Measurements from ENCODE around the gene EEF2K. TPM values are rescaled to one million over a fixed set of nuclear protein-coding genes. Genes with fewer than 3 reads are reported as not detected.

EEF2K gene
- total and polyA plus RNA-seq, 9 donors, result 27.8 to 54.7 (median 38.9) TPM

- no peaks in the 10 kb centered on the region for H3K27me3 ChIP-seq (ENCODE audit: control insufficient read depth, insufficient read depth, low read length)
- peaks cover 76% of the 10 kb centered on the region for H3K36me3 ChIP-seq (ENCODE audit: control insufficient read depth, insufficient read depth, low read length)
- no peak for DNase-seq
- no peak overlapping the region for H3K27ac ChIP-seq (ENCODE audit: low read length)
- H3K4me3 ChIP-seq (ENCODE audit: low read length), result no peak overlapping the region
- no peaks in the 10 kb centered on the region for H3K9me3 ChIP-seq (replicated peaks; ENCODE audit: control insufficient read depth, low read depth, low read length)
- 92% methylated on average over 11 of the region's 11 CpGs for WGBS (ENCODE audit: insufficient coverage)
- no peaks in the 10 kb centered on the region for H3K4me1 ChIP-seq (ENCODE audit: control insufficient read depth, insufficient read depth, low read length)
These were observed 116.0 kb downstream of the EEF2K start for GRCh38 chr16:22322021-22322471.

GRCh38 chr16:22322741-22323140 is 116.7 kb downstream of the EEF2K start:
- H3K9me3 ChIP-seq (replicated peaks; ENCODE audit: control insufficient read depth, low read depth, low read length), result no peaks in the 10 kb centered on the region
- H3K4me1 ChIP-seq (ENCODE audit: control insufficient read depth, insufficient read depth, low read length), result no peaks in the 10 kb centered on the region
- no peak for DNase-seq
- 96% methylated on average over 13 of the region's 17 CpGs for WGBS (ENCODE audit: insufficient coverage)
- no peak overlapping the region for H3K27ac ChIP-seq (ENCODE audit: low read length)
- peaks cover 76% of the 10 kb centered on the region for H3K36me3 ChIP-seq (ENCODE audit: control insufficient read depth, insufficient read depth, low read length)
- no peak overlapping the region for H3K4me3 ChIP-seq (ENCODE audit: low read length)
- H3K27me3 ChIP-seq (ENCODE audit: control insufficient read depth, insufficient read depth, low read length), result no peaks in the 10 kb centered on the region

GRCh38 chr16:22323173-22323958 is 117.3 kb downstream of the EEF2K start:
- H3K4me1 ChIP-seq (ENCODE audit: control insufficient read depth, insufficient read depth, low read length), result no peaks in the 10 kb centered on the region
- H3K9me3 ChIP-seq (replicated peaks; ENCODE audit: control insufficient read depth, low read depth, low read length), result no peaks in the 10 kb centered on the region
- DNase-seq, result no peak
- WGBS (ENCODE audit: insufficient coverage), result 91% methylated on average over 5 of the region's 12 CpGs
- no peak overlapping the region for H3K27ac ChIP-seq (ENCODE audit: low read length)
- H3K36me3 ChIP-seq (ENCODE audit: control insufficient read depth, insufficient read depth, low read length), result peaks cover 78% of the 10 kb centered on the region
- no peaks in the 10 kb centered on the region for H3K27me3 ChIP-seq (ENCODE audit: control insufficient read depth, insufficient read depth, low read length)
- no peak overlapping the region for H3K4me3 ChIP-seq (ENCODE audit: low read length)

GRCh38 chr16:22323959-22324786 is 118.1 kb downstream of the EEF2K start:
- no peaks in the 10 kb centered on the region for H3K4me1 ChIP-seq (ENCODE audit: control insufficient read depth, insufficient read depth, low read length)
- H3K9me3 ChIP-seq (replicated peaks; ENCODE audit: control insufficient read depth, low read depth, low read length), result no peaks in the 10 kb centered on the region
- H3K27ac ChIP-seq (ENCODE audit: low read length), result no peak overlapping the region
- no peaks in the 10 kb centered on the region for H3K27me3 ChIP-seq (ENCODE audit: control insufficient read depth, insufficient read depth, low read length)
- peaks cover 78% of the 10 kb centered on the region for H3K36me3 ChIP-seq (ENCODE audit: control insufficient read depth, insufficient read depth, low read length)
- 83% methylated on average over 20 of the region's 24 CpGs for WGBS (ENCODE audit: insufficient coverage)
- DNase-seq, result no peak
- no peak overlapping the region for H3K4me3 ChIP-seq (ENCODE audit: low read length)

- H3K27me3 ChIP-seq (ENCODE audit: control insufficient read depth, insufficient read depth, low read length), result no peaks in the 10 kb centered on the region
- no peak for DNase-seq
- H3K4me3 ChIP-seq (ENCODE audit: low read length), result no peak overlapping the region
- no peaks in the 10 kb centered on the region for H3K9me3 ChIP-seq (replicated peaks; ENCODE audit: control insufficient read depth, low read depth, low read length)
- H3K4me1 ChIP-seq (ENCODE audit: control insufficient read depth, insufficient read depth, low read length), result no peaks in the 10 kb centered on the region
- WGBS (ENCODE audit: insufficient coverage), result 80% methylated on average over 13 of the region's 19 CpGs
- no peak overlapping the region for H3K27ac ChIP-seq (ENCODE audit: low read length)
- H3K36me3 ChIP-seq (ENCODE audit: control insufficient read depth, insufficient read depth, low read length), result peaks cover 81% of the 10 kb centered on the region
These were observed 118.9 kb downstream of the EEF2K start for GRCh38 chr16:22324787-22325597.

- DNase-seq, result no peak
- no peak overlapping the region for H3K4me3 ChIP-seq (ENCODE audit: low read length)
- H3K9me3 ChIP-seq (replicated peaks; ENCODE audit: control insufficient read depth, low read depth, low read length), result no peaks in the 10 kb centered on the region
- no peaks in the 10 kb centered on the region for H3K27me3 ChIP-seq (ENCODE audit: control insufficient read depth, insufficient read depth, low read length)
- no peak overlapping the region for H3K27ac ChIP-seq (ENCODE audit: low read length)
- H3K36me3 ChIP-seq (ENCODE audit: control insufficient read depth, insufficient read depth, low read length), result peaks cover 79% of the 10 kb centered on the region
- no peaks in the 10 kb centered on the region for H3K4me1 ChIP-seq (ENCODE audit: control insufficient read depth, insufficient read depth, low read length)
- 93% methylated on average over 39 of the region's 46 CpGs for WGBS (ENCODE audit: insufficient coverage)
These were observed 119.7 kb downstream of the EEF2K start for GRCh38 chr16:22325598-22326368.

GRCh38 chr16:22326369-22326652 is 120.2 kb downstream of the EEF2K start:
- Histone ChIP-seq H3K4me3 (ENCODE audit: low read length) (no peak overlapping the region), H3K36me3 (ENCODE audit: control insufficient read depth, insufficient read depth, low read length) (peaks cover 77% of the 10 kb centered on the region), H3K27ac (ENCODE audit: low read length) (no peak overlapping the region), H3K4me1 (ENCODE audit: control insufficient read depth, insufficient read depth, low read length) (no peaks in the 10 kb centered on the region), H3K9me3 (replicated peaks; ENCODE audit: control insufficient read depth, low read depth, low read length) (no peaks in the 10 kb centered on the region), H3K27me3 (ENCODE audit: control insufficient read depth, insufficient read depth, low read length) (no peaks in the 10 kb centered on the region)
- no peak for DNase-seq
- WGBS (ENCODE audit: insufficient coverage), result no CpG with 5 or more reads among the region's 4 CpGs

- Histone ChIP-seq H3K27ac (ENCODE audit: low read length) (no peak overlapping the region), H3K9me3 (replicated peaks; ENCODE audit: control insufficient read depth, low read depth, low read length) (no peaks in the 10 kb centered on the region), H3K4me1 (ENCODE audit: control insufficient read depth, insufficient read depth, low read length) (no peaks in the 10 kb centered on the region), H3K36me3 (ENCODE audit: control insufficient read depth, insufficient read depth, low read length) (peaks cover 75% of the 10 kb centered on the region), H3K27me3 (ENCODE audit: control insufficient read depth, insufficient read depth, low read length) (no peaks in the 10 kb centered on the region), H3K4me3 (ENCODE audit: low read length) (no peak overlapping the region)
- no peak for DNase-seq
- WGBS (ENCODE audit: insufficient coverage), result 85% methylated on average over 9 of the region's 13 CpGs
These were observed 120.8 kb downstream of the EEF2K start for GRCh38 chr16:22326771-22327445.

- H3K27me3 ChIP-seq (ENCODE audit: control insufficient read depth, insufficient read depth, low read length), result no peaks in the 10 kb centered on the region
- no peak overlapping the region for H3K27ac ChIP-seq (ENCODE audit: low read length)
- no peak overlapping the region for H3K4me3 ChIP-seq (ENCODE audit: low read length)
- WGBS (ENCODE audit: insufficient coverage), result 80% methylated on average over 1 of the region's 6 CpGs
- DNase-seq, result no peak
- H3K4me1 ChIP-seq (ENCODE audit: control insufficient read depth, insufficient read depth, low read length), result no peaks in the 10 kb centered on the region
- no peaks in the 10 kb centered on the region for H3K9me3 ChIP-seq (replicated peaks; ENCODE audit: control insufficient read depth, low read depth, low read length)
- peaks cover 76% of the 10 kb centered on the region for H3K36me3 ChIP-seq (ENCODE audit: control insufficient read depth, insufficient read depth, low read length)
These were observed 121.3 kb downstream of the EEF2K start for GRCh38 chr16:22327446-22327775.

Measured in muscle of leg (tissue), 11 donors.